Testis (tissue), 2 donors: ENCODE results near the gene SP3.

Experiments used
- POLR2A ChIP-seq: fragments of 450-650 bp; IDR thresholded peaks from one replicate; pipeline ENCODE4 v1.6.1; 2017; ENCODE audit warnings: antibody characterized with exemption, mild to moderate bottlenecking, moderate library complexity
- TF ChIP-seq, protein P1 (sequence below), 3 experiments: fragments of 450-650 bp in 2 of 3; fragments of 200-600 bp in 1 of 3; sonication (generic) in 1 of 3; IDR thresholded peaks; one replicate each; pipeline ENCODE4 v1.5.1; 2016 to 2019; ENCODE audit warnings: antibody characterized with exemption in 3 of 3, mild to moderate bottlenecking in 2 of 3, moderate library complexity in 1 of 3

DNA sequence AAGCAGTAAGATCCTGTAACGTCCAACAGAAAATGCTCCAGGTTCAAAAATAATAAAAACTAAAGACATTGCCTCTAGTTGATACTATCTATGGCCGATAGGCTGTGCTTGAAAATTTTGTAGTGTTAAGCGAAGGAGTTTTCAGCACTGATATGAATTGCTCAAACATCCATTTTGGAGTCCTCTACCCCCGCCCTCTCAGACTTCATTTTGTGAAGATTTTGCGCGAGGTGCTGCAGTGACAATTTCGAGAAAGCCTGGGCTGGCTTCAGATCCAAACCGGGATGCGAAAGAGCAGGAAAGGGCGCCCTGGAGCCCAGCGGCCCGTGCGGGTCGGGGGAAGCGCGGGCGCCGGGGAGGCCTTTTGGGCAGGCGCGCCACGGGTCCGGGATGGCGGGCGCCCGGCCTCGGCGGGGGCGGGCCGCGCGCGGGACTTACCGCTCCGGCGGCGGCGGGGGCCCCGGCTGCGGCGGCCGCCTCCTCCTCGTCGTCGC lies 1.8 kb downstream of the SP3 start:
- TF ChIP-seq, protein P1, sequence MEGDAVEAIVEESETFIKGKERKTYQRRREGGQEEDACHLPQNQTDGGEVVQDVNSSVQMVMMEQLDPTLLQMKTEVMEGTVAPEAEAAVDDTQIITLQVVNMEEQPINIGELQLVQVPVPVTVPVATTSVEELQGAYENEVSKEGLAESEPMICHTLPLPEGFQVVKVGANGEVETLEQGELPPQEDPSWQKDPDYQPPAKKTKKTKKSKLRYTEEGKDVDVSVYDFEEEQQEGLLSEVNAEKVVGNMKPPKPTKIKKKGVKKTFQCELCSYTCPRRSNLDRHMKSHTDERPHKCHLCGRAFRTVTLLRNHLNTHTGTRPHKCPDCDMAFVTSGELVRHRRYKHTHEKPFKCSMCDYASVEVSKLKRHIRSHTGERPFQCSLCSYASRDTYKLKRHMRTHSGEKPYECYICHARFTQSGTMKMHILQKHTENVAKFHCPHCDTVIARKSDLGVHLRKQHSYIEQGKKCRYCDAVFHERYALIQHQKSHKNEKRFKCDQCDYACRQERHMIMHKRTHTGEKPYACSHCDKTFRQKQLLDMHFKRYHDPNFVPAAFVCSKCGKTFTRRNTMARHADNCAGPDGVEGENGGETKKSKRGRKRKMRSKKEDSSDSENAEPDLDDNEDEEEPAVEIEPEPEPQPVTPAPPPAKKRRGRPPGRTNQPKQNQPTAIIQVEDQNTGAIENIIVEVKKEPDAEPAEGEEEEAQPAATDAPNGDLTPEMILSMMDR (IDR thresholded peaks at IDR 0.05), result peak; percentile 24 to 40 (median 29)
- TF ChIP-seq POLR2A, result no peak
